HG03575 (cell line): ENCODE data around the gene SIM1.
"Not testable (repeated sequence)": the region's sequence is repeated elsewhere in the genome, so short reads cannot be mapped to it uniquely, and the experiment has no call there.

Experiments used
- ATAC-seq: cut with Tn5 transposase; IDR thresholded peaks from one replicate; pipeline ENCODE4 v1.9.1; 2021; ENCODE audit not compliant: unreplicated experiment, insufficient number of reproducible peaks, low FRiP score; ENCODE audit errors: extremely low read depth

Gene SIM1

DNA sequence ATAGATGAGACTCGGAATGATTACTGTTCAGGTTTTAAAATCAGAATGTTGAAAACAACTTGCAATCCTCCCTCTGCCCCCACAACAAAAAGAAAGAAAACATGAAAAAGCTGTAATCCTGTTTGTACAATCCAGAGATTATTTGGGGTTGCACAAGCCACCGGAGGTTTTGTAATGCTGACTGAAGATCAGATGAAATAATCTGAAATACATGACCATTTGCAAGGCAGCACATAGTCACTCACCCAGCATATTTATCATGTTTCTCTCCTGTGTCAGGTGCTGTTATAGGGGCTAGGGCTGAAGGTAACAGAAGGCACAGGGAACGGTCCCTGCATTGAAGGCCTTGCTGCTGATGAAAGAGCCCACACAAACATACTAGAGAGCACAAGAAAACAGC lies 85.3 kb downstream of the SIM1 start:
- ATAC-seq = no peak

DNA sequence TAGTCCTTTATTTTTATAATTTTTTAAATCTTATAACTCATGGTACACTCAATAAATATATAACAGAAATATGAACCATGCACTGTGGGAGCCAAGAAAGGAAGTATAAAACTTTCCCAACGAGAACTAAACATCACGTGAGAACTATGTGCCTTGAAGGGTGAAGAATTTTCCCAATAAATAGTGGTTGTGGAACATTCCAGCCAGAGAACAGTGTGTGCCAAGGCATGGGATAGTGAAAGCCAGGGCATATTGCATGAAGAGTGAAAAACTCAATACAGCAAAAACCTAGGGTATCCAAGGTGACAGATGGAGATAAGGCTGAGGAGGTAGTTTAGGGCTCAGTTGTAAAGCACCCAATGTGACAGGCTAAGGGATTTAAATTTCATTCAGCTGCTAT lies 86.1 kb downstream of the SIM1 start:
- ATAC-seq = no peak

DNA sequence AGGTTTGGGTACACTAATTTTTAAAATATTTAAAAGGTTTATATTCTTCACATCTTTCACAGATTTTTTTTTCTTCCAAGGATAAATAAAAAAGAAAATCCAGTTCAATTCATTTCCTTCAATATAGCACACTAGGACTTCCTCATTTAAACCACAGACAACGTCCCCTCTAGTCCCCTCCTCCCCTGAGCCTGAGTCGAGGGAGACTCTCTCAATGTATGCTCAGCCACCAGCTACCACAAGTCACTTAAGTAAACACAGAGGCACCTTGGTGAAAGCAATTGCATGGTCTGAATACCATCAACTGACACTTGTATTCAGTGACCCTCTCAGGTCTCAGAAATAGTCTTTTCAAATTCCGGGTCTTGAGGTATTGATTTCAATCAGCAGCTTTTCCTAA lies 88.6 kb downstream of the SIM1 start:
- ATAC-seq = no peak

DNA sequence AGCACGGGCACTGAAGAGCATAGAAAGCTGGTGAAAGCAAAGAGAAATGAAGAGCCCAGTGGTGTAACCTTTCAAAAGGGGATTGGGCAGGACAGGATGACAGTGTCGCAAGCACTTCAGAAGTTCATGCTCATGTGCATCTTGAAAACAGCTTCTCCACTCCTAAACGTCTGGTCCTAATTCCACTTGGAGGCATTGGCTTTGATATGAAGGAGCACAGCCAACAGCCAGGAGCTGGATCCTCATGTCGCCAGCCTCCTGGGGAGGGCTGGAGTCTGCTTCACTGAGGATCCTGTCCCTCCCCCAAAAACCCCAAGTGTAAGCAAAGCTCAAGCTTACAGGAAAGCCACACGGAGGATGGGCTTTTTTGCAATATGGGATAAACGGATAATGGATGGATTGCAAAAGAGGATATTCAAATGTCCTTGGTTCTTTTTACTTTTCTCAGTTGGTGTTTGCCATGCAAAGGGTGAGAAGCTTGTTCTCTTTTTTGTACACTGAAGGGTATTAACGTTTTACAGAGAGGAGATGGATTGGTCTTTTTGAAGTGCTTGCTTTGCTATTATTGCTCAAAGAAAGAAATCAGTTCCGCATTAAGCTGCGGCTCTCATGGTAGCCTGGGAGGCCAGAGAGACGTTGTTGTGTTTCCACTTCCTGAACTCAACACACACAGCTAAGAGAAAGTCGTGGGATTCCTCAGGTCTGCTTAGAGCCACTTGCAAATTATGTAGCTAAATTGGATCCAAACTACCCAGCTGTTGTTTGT lies 92.2 kb downstream of the SIM1 start:
- ATAC-seq = no peak

DNA sequence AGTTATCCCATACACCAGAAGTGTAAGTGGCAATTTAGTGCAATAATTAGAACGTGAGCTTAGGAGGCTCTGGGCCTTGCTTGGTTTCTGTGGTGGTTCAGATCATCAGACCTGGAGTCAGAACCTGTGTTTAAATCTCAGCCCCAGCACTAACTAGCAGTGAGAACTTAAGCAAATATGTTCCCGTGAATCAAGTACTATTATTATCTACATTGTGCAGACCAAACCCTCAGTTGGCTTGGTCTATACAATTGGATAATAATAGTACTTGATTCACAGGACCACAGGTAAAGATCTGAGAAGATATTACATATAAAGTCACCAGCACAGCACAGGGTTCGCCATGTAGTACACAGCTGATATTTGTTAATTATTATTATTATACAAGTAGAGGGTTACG lies 93.1 kb downstream of the SIM1 start:
- no peak for ATAC-seq

DNA sequence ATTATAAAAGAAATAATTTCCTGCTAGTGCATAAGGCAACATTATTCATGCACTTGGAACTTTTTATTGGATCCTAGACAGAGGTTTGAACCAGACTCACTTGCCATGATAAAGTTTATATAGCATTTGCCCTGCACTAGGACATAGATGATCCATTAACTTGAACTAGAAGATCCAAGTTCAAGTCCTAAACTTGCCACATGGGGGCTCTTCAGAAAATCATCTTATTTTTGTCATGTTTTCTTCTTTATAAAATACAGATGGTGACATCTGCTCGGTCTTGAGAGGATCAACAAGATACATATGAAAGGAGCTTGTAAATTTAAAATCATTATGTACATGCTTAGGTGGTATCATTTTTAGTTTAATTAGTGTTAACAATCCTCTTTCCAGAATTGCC lies 94.5 kb downstream of the SIM1 start:
- ATAC-seq = no peak

DNA sequence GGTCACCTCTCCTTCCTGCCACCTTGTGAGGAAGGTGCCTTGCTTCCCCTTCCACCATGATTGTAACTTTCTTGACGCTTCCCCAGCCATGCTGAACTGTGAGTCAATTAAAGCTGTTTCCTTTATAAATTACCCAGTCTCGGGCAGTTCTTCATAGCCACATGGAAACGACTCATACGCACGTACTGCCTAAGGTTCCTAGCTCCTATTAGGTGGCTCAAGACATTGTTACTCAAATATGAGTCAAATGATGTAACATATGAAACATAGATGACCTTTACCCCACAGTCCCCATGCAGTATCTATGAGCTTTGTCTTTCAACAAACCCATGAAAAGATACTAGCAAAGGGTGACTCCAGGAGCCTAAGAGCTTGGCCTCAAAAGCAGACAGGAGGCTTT lies 98.3 kb downstream of the SIM1 start:
- no peak for ATAC-seq

DNA sequence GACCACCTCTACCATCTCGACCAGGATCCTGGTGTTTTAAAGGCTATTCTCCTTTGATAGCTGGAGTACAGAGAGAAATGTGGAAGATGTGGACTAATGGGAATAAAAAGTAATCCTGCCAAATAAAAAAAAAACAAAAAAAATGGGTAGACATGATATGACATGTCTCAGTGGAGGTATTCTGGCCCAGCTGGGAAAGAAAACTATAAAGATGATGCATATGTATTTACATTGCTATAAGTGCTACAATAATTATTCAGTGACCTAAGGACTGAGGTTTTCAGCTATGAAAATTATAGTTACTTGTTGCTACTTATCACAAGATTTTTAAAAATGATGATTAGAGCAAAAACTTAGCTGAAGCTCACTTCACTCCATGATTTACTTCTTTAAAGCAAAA lies 101.1 kb downstream of the SIM1 start:
- no peak for ATAC-seq

DNA sequence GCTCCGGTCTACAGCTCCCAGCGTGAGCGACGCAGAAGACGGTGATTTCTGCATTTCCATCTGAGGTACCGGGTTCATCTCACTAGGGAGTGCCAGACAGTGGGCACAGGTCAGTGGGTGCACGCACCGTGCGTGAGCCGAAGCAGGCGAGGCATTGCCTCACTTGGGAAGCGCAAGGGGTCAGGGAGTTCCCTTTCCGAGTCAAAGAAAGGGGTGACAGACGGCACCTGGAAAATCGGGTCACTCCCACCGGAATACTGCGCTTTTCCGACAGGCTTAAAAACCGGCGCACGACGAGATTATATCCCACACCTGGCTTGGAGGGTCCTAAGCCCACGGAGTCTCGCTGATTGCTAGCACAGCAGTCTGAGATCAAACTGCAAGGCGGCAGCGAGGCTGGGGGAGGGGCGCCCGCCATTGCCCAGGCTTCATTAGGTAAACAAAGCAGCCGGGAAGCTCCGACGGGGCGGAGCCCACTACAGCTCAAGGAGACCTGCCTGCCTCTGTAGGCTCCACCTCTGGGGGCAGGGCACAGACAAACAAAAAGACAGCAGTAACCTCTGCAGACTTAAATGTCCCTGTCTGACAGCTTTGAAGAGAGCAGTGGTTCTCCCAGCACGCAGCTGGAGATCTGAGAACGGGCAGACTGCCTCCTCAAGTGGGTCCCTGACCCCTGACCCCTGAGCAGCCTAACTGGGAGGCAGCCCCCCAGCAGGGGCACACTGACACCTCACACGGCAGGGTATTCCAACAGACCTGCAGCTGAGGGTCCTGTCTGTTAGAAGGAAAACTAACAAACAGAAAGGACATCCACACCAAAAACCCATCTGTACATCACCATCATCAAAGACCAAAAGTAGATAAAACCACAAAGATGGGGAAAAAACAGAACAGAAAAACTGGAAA lies 109.7 kb downstream of the SIM1 start:
- ATAC-seq = not testable (repeated sequence)

DNA sequence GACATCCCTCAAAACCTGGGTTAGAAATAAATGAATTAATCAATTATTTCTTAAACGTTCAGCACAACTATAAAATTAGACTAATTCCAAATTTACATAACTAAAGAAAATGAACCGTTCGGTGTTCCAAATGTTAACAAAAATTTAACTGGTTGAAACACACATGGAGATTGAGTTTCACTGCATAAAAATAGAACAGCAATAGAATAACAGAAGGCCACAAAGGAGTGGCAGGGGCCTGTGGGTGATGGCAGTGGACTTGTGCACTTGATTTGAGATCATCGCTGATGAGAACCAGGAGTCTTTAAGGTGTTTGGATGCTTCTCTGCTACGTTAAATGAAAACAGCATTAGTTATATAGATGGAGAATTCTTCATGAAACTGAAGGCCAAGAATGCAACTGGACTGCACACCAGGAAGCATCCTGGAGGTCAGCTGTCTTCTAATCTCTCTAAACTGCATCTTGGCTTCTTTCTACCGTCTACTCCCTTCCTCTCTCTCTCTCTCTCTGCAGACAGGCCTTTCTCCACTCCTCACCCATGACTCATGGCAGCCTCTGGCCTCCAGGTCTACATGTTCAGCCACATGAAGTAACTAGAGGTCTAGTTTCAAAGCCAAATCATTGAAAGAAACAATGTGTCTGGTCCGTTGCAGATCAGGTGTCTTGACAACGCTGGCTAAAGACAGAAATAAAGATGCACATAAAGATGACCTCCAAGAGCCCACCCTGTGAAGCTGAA lies 111.3 kb downstream of the SIM1 start:
- ATAC-seq = no peak

DNA sequence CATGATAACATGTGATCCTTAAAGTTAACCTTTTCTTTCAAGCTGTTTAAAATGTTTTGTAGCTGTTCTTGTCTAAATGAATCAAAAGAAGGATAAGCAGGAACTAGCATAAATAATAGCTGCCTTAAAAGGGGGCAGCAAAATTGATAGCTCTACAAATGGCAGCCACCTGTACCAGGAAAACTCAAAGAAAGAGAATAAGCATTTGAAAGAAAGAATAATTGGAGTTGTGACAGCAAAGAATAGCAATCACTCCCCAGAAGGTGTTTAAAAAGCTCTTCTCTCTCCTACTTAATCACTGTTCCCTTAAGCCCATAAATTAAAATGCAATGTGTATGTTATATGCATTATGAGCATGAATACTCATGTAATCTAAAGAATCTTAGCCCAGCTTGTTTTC lies 114.6 kb downstream of the SIM1 start:
- ATAC-seq = no peak

DNA sequence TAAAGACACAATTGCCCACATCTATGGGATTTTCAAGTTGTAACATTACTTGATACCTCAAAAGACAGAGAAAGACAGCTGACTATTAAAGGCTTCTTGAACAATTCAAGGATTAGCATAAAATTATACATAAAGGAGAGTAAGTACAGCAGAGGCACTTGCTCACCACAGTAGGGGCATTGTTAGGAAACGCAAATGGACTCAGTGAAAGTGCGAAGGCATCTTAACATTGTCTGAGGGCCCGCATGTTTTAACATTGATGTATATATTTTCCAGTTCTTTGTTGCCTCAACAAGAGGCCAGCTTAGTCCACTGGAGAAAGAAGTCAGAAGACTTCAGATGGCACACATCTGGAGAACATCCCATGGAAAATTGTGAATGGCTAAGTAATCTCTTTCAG lies 115.4 kb downstream of the SIM1 start:
- no peak for ATAC-seq

DNA sequence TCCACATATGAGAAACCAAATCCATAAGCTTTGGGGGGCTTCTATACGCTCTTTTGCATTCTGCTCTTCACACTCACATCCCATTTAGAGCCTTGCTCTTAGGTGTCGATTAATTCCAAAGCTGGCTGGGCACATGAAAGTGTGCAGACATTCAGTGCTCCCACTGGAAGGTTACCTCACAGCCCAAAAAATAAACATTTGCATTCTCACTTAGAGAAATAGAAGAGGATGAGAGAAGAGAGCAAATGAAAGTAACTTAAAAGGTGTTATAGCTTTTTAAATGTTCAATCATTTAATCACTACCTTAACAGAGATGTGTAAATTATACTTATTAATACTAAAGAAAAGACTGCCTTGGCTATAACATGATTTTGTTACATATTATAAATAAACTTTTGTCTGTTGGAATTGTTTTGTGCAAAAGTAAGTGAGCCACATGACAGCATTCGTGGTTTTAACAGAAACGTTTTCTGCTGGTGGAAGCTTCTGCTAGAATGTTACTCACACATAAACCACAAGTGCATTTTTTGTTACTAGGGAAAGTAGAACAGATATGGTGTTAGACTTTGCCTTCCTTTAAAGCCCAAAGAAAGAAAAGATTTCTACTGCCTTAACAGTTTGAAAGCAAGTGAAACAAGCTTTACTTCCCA lies 116.7 kb downstream of the SIM1 start:
- no peak for ATAC-seq

DNA sequence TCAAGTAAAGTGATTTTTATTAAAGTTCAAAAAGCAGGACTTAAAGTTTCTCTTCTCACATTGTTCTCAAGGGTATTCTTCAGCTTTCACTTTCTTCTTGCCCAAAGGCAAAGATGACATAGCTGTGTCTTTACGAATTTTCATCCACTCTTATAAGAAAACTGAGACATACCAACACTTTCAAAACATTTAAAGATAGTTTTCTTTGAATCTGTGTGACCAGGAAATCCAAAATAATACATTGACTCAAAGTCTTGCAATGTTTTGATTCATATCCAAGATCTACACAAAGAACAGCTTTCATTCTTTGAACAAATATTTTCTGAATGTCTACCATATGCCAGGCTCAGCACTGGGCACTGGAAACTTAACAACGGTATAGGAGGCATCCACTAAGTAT lies 117.9 kb downstream of the SIM1 start:
- ATAC-seq = no peak

DNA sequence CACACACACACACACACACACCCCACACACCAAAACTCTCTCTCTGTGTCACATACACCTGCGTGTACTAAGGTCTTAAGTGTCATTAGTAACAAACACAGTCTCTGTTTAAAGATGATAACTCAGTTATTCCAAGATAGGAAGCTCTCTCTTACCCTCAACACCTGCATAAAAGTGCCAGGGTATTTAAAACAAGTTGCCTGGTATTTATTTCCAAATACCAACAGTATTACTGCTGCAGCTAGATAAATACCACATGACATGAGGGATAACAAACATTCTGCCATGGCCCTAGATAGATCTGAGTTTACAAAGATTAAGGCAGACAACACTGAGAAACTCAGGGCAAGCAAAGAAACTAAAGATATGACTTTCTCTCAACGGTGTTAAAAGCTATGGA lies 118.5 kb downstream of the SIM1 start:
- no peak for ATAC-seq

DNA sequence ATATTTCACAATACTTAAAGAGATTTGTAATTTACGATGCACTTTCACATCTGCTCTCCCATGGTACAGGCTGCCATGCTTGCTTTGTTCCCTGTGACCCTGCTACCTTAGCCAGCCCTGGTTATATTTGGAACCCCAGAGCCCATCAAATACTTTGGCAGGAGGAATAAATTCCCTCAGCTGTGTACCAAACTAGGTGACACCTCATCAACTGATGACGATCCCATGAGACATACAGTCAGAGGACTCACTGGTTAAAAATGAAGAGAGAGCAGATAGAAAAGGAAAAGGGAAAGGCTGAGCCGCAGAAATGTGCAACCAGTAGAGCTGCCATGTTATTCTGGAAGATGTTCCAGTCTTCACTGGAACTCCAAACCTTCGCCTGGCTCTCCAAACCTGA lies 120.0 kb downstream of the SIM1 start:
- no peak for ATAC-seq

DNA sequence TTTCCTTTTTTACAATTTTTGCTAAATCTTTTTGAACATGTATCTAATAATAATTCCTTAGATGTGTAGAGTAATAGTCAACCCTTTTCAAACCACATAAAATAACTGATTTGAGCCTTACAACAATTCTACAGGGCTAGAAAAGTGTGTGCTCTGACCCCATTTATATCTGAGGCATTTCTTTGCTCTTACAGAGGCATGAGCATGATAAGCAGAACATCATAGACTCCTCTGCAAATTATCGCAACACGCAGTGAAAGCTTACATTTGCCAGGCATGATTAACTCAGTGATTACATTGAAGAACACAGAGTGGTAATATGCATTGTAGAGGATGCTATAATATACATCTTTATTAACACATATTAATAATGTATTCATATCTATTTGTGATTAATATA lies 120.4 kb downstream of the SIM1 start:
- no peak for ATAC-seq

DNA sequence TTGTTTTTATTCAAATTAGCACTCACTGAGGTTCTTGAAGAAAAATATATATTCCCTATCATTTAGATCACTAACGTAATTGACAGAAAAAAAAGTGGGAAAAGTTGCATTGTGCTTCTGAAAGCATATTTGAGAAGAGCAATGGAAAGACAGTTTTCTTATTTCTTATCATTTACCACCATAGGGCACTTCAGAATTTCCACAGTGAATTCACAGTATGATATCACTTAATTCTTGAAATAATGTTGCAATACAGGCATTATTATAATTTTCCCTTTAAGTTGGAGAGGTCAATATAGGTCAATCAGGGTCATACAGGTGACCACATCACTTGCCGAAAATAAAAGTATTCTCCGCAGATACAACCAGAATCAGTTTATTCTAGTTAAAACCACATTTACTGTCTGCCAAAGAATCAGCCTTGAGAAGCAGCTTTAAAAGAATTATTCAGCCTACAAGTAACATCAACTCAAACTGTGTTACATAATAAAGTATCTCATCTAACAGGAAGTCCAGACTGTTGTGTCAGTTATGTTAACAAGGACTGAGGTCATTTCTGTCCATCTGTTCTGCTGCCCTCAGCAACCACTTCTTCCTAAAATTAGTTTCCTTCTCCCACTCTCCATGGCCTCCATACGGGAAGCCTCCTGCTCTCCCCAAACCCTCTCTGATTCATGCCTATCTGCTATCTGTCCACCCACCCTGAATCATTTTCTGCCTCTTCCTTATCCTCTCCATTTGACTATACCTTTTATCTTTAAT lies 121.2 kb downstream of the SIM1 start:
- no peak for ATAC-seq

DNA sequence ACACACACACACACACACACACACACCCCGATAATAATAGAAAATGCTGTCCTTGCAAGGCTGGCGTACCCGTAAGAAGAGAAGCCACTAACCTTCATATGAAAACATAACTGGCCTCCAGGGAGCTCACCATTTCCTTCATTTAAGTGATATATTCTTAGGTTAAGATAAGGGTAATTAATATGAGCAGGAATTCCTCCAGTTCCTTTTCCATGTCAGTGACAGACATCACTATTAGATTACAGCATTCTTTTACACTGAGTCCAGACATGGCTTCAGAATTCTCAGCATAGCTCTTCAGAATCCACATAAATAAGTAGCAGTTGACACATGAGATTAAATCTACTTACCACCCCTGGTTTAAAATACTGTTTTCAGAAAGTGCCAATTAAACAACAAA lies 121.9 kb downstream of the SIM1 start:
- ATAC-seq = no peak
